HEK293 (cell line): ENCODE results near the gene MYO7B.

Experiments
- CTCF ChIA-PET: fragments of 350-600 bp; formaldehyde crosslinking; extraction: SDS; loops from one replicate; lab custom pipeline; 2021; ENCODE audit warnings: antibody characterized with exemption; lab: Yijun Ruan, JAX
- POLR2A ChIA-PET: fragments of 300-600 bp; formaldehyde crosslinking; extraction: SDS; loops from one replicate; lab custom pipeline; 2020; ENCODE audit warnings: antibody characterized with exemption, inconsistent platforms; lab: Yijun Ruan, JAX
- H3K27ac ChIP-seq: fragments of 200-500 bp; sonication (Bioruptor generic); 2 replicates; pipeline ENCODE4 v1.5.1; 2014; ENCODE audit warnings: low read depth, low read length, control low read depth, inconsistent platforms; ENCODE audit errors: extremely low read depth
- H3K36me3 ChIP-seq, 2 experiments: fragments of 200-500 bp in 1 of 2; sonication (Bioruptor generic) in 1 of 2; 1 replicate in 1 of 2; 2 replicates in 1 of 2; pipeline ENCODE4 v1.5.1; 2014 to 2017; ENCODE audit warnings: inconsistent platforms in 2 of 2, low read length in 2 of 2; ENCODE audit not compliant: control insufficient read depth in 2 of 2, insufficient read depth in 1 of 2
- H3K4me1 ChIP-seq: fragments of 200-500 bp; sonication (Bioruptor generic); 2 replicates; pipeline ENCODE4 v1.5.1; 2014; ENCODE audit warnings: mild to moderate bottlenecking, low read length, inconsistent platforms; ENCODE audit not compliant: control insufficient read depth, insufficient read depth
- H3K4me3 ChIP-seq: 2 replicates; pipeline ENCODE4 v1.5.1; 2011; ENCODE audit warnings: low read depth, mild to moderate bottlenecking, control low read depth, low read length, moderate library complexity
- H3K9me3 ChIP-seq: fragments of 200-500 bp; sonication (Bioruptor generic); 2 replicates; pipeline ENCODE4 v1.5.1; 2014; ENCODE audit warnings: low read depth, low read length, inconsistent platforms; ENCODE audit not compliant: control insufficient read depth, insufficient read depth
- GFI1B ChIP-seq: fragments of 450-650 bp; formaldehyde crosslinking; IDR thresholded peaks from 2 replicates; pipeline ENCODE4 v1.5.1; 2016; ENCODE audit warnings: missing biosample characterization, missing genetic modification characterization
- HOXC10 ChIP-seq: sonication (generic); formaldehyde crosslinking; IDR thresholded peaks from 2 replicates; pipeline ENCODE4 v1.8.1; 2023; ENCODE audit warnings: mild to moderate bottlenecking, missing genetic modification reagents
- KLF7 ChIP-seq: fragments of 450-650 bp; formaldehyde crosslinking; IDR thresholded peaks from 2 replicates; pipeline ENCODE4 v1.5.1; 2016; ENCODE audit warnings: missing biosample characterization, missing genetic modification characterization, borderline replicate concordance
- OVOL3 ChIP-seq: fragments of 450-650 bp; formaldehyde crosslinking; IDR thresholded peaks from 2 replicates; pipeline ENCODE4 v1.5.1; 2016; ENCODE audit warnings: missing biosample characterization, missing genetic modification characterization
- SALL2 ChIP-seq: fragments of 450-650 bp; formaldehyde crosslinking; IDR thresholded peaks from 2 replicates; pipeline ENCODE4 v1.5.0; 2017; ENCODE audit warnings: missing biosample characterization, mild to moderate bottlenecking, missing genetic modification characterization, borderline replicate concordance
- SCRT1 ChIP-seq: fragments of 450-650 bp; formaldehyde crosslinking; IDR thresholded peaks from 2 replicates; pipeline ENCODE4 v1.5.1; 2016; ENCODE audit warnings: missing biosample characterization, missing genetic modification characterization, borderline replicate concordance
- ZBTB21 ChIP-seq: fragments of 450-650 bp; formaldehyde crosslinking; IDR thresholded peaks from 2 replicates; pipeline ENCODE4 v1.5.1; 2017; ENCODE audit warnings: missing biosample characterization, missing genetic modification characterization
- ZIC2 ChIP-seq: fragments of 450-650 bp; formaldehyde crosslinking; IDR thresholded peaks from 2 replicates; pipeline ENCODE4 v1.5.1; 2016; ENCODE audit warnings: missing biosample characterization, missing genetic modification characterization
- ZNF112 ChIP-seq: fragments of 450-650 bp; formaldehyde crosslinking; IDR thresholded peaks from 2 replicates; pipeline ENCODE4 v1.5.0; 2017; ENCODE audit warnings: missing biosample characterization, missing genetic modification characterization
- ZNF133 ChIP-seq: fragments of 450-650 bp; formaldehyde crosslinking; IDR thresholded peaks from 2 replicates; pipeline ENCODE4 v1.5.1; 2016; ENCODE audit warnings: missing biosample characterization, missing genetic modification characterization
- ZNF214 ChIP-seq: fragments of 450-650 bp; formaldehyde crosslinking; IDR thresholded peaks from 2 replicates; pipeline ENCODE4 v1.5.1; 2017; ENCODE audit warnings: missing biosample characterization, mild to moderate bottlenecking, missing genetic modification characterization, borderline replicate concordance
- ZNF302 ChIP-seq: fragments of 450-650 bp; formaldehyde crosslinking; IDR thresholded peaks from 2 replicates; pipeline ENCODE4 v1.5.1; 2016; ENCODE audit warnings: missing biosample characterization, missing genetic modification characterization, low read depth
- ZNF544 ChIP-seq: fragments of 450-650 bp; formaldehyde crosslinking; IDR thresholded peaks from 2 replicates; pipeline ENCODE4 v1.5.0; 2017; ENCODE audit warnings: missing biosample characterization, missing genetic modification characterization
- ZNF571 ChIP-seq: fragments of 450-650 bp; formaldehyde crosslinking; IDR thresholded peaks from 2 replicates; pipeline ENCODE4 v1.5.0; 2017; ENCODE audit warnings: missing biosample characterization, missing genetic modification characterization
- ZNF600 ChIP-seq: fragments of 450-650 bp; formaldehyde crosslinking; IDR thresholded peaks from 2 replicates; pipeline ENCODE4 v1.5.1; 2016; ENCODE audit warnings: missing biosample characterization, missing genetic modification characterization
- ZNF610 ChIP-seq: fragments of 450-650 bp; formaldehyde crosslinking; IDR thresholded peaks from 2 replicates; pipeline ENCODE4 v1.5.1; 2016; ENCODE audit warnings: missing biosample characterization, missing genetic modification characterization, borderline replicate concordance
- ZNF76 ChIP-seq: fragments of 450-650 bp; formaldehyde crosslinking; IDR thresholded peaks from 2 replicates; pipeline ENCODE4; 2016; ENCODE audit warnings: low read depth, missing biosample characterization, missing genetic modification characterization, borderline replicate concordance
- ZSCAN30 ChIP-seq: fragments of 450-650 bp; IDR thresholded peaks from 2 replicates; pipeline ENCODE4 v1.5.1; 2018; ENCODE audit warnings: missing biosample characterization, mild to moderate bottlenecking, missing genetic modification characterization, moderate library complexity
- TF ChIP-seq, protein P1 (sequence below): fragments of 450-650 bp; formaldehyde crosslinking; IDR thresholded peaks from 2 replicates; pipeline ENCODE4 v1.5.1; 2016; ENCODE audit warnings: missing biosample characterization, missing genetic modification characterization, borderline replicate concordance
- TF ChIP-seq, protein P2 (sequence below): fragments of 450-650 bp; formaldehyde crosslinking; IDR thresholded peaks from 2 replicates; pipeline ENCODE4 v1.5.1; 2017; ENCODE audit warnings: missing biosample characterization, missing genetic modification characterization
- TF ChIP-seq, protein P3 (sequence below): fragments of 450-650 bp; formaldehyde crosslinking; IDR thresholded peaks from 2 replicates; pipeline ENCODE4 v1.5.1; 2016; ENCODE audit warnings: missing biosample characterization, missing genetic modification characterization
- TF ChIP-seq, protein P4 (sequence below): fragments of 450-650 bp; formaldehyde crosslinking; IDR thresholded peaks from 2 replicates; pipeline ENCODE4 v1.5.0; 2017; ENCODE audit warnings: missing biosample characterization, missing genetic modification characterization, borderline replicate concordance

The MYO7B gene

DNA sequence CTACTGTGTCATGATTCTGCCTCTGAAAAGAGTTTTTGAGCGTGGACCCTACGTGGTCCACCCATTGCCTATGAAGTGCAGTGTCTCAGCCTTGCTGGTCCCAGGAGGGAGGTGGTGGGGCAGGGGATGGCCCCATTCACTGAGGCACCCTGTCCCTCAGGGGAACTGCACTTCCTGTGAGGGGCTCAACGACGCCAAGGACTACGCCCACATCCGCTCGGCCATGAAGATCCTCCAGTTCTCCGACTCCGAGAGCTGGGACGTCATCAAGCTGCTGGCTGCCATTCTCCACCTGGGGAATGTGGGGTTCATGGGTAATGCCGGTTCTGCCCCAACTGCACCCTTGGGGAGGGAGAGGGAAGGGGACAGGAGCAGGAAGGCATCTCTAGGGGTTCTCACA, 42.5 kb downstream of the MYO7B start:
- ChIA-PET POLR2A (no interaction called here), CTCF (interaction anchor here (0.8 to 1.0 kb wide), 2 partner anchors 13 to 30 kb away, joined by 3 to 4 read pairs; no protein-coding TSS in a partner anchor)
- TF ChIP-seq, protein P1, sequence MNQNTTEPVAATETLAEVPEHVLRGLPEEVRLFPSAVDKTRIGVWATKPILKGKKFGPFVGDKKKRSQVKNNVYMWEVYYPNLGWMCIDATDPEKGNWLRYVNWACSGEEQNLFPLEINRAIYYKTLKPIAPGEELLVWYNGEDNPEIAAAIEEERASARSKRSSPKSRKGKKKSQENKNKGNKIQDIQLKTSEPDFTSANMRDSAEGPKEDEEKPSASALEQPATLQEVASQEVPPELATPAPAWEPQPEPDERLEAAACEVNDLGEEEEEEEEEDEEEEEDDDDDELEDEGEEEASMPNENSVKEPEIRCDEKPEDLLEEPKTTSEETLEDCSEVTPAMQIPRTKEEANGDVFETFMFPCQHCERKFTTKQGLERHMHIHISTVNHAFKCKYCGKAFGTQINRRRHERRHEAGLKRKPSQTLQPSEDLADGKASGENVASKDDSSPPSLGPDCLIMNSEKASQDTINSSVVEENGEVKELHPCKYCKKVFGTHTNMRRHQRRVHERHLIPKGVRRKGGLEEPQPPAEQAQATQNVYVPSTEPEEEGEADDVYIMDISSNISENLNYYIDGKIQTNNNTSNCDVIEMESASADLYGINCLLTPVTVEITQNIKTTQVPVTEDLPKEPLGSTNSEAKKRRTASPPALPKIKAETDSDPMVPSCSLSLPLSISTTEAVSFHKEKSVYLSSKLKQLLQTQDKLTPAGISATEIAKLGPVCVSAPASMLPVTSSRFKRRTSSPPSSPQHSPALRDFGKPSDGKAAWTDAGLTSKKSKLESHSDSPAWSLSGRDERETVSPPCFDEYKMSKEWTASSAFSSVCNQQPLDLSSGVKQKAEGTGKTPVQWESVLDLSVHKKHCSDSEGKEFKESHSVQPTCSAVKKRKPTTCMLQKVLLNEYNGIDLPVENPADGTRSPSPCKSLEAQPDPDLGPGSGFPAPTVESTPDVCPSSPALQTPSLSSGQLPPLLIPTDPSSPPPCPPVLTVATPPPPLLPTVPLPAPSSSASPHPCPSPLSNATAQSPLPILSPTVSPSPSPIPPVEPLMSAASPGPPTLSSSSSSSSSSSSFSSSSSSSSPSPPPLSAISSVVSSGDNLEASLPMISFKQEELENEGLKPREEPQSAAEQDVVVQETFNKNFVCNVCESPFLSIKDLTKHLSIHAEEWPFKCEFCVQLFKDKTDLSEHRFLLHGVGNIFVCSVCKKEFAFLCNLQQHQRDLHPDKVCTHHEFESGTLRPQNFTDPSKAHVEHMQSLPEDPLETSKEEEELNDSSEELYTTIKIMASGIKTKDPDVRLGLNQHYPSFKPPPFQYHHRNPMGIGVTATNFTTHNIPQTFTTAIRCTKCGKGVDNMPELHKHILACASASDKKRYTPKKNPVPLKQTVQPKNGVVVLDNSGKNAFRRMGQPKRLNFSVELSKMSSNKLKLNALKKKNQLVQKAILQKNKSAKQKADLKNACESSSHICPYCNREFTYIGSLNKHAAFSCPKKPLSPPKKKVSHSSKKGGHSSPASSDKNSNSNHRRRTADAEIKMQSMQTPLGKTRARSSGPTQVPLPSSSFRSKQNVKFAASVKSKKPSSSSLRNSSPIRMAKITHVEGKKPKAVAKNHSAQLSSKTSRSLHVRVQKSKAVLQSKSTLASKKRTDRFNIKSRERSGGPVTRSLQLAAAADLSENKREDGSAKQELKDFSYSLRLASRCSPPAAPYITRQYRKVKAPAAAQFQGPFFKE (tag by site-specific recombination), result no peak
- TF ChIP-seq, protein P2, sequence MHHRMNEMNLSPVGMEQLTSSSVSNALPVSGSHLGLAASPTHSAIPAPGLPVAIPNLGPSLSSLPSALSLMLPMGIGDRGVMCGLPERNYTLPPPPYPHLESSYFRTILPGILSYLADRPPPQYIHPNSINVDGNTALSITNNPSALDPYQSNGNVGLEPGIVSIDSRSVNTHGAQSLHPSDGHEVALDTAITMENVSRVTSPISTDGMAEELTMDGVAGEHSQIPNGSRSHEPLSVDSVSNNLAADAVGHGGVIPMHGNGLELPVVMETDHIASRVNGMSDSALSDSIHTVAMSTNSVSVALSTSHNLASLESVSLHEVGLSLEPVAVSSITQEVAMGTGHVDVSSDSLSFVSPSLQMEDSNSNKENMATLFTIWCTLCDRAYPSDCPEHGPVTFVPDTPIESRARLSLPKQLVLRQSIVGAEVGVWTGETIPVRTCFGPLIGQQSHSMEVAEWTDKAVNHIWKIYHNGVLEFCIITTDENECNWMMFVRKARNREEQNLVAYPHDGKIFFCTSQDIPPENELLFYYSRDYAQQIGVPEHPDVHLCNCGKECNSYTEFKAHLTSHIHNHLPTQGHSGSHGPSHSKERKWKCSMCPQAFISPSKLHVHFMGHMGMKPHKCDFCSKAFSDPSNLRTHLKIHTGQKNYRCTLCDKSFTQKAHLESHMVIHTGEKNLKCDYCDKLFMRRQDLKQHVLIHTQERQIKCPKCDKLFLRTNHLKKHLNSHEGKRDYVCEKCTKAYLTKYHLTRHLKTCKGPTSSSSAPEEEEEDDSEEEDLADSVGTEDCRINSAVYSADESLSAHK, result no peak
- TF ChIP-seq ZBTB21 (tag by site-specific recombination), result no peak
- TF ChIP-seq OVOL3 (tag by site-specific recombination), result no peak
- no peak for TF ChIP-seq ZNF133 (tag by site-specific recombination)
- TF ChIP-seq, protein P3, sequence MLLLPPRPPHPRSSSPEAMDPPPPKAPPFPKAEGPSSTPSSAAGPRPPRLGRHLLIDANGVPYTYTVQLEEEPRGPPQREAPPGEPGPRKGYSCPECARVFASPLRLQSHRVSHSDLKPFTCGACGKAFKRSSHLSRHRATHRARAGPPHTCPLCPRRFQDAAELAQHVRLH (tag by site-specific recombination), result no peak
- no peak for TF ChIP-seq ZNF214 (tag by site-specific recombination)
- TF ChIP-seq GFI1B (tag by site-specific recombination), result no peak
- no peak for TF ChIP-seq ZNF544
- no peak for TF ChIP-seq ZNF112 (tag by site-specific recombination)
- TF ChIP-seq ZIC2 (tag by site-specific recombination), result no peak
- no peak for TF ChIP-seq ZSCAN30 (tag by site-specific recombination)
- TF ChIP-seq ZNF302 (tag by site-specific recombination), result no peak
- TF ChIP-seq HOXC10 (CRISPR knock-in tag), result no peak
- TF ChIP-seq SALL2 (tag by site-specific recombination), result no peak
- TF ChIP-seq ZNF571 (tag by site-specific recombination), result no peak
- TF ChIP-seq ZNF76 (tag by site-specific recombination), result no peak
- no peak for TF ChIP-seq SCRT1 (tag by site-specific recombination)
- no peaks in the 10 kb centered on the region for H3K9me3 ChIP-seq
- no peaks in the 10 kb centered on the region for H3K36me3 ChIP-seq
- no peak overlapping the region for H3K27ac ChIP-seq
- H3K4me1 ChIP-seq, result no peaks in the 10 kb centered on the region
- H3K4me3 ChIP-seq, result no peak overlapping the region

DNA sequence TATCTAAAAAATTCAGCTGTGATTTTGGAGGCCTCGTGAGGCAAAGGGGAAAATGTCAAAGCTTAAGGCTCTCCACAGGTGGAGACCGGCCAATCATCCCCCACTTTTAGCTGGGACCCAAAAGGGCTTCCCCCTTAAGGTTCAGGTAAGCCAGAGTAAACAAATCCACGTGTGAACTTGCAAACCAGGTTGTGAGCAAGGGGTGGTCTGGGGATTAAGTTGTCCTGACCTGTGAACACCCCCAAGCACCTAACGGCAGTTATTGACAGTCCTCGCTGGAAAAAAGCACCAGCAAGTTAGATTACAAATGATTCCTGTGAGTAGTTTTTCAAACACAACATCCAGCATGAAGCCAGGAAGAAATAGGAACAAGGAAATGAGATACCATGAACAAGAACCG, 42.9 kb downstream of the MYO7B start:
- no peak overlapping the region for H3K4me3 ChIP-seq
- ChIA-PET POLR2A (no interaction called here), CTCF (interaction anchor here (0.8 to 1.0 kb wide), 2 partner anchors 13 to 29 kb away, joined by 3 to 4 read pairs; no protein-coding TSS in a partner anchor)
- no peaks in the 10 kb centered on the region for H3K4me1 ChIP-seq
- H3K9me3 ChIP-seq, result no peaks in the 10 kb centered on the region
- TF ChIP-seq ZNF610 (tag by site-specific recombination) (no peak), ZNF600 (tag by site-specific recombination) (no peak), KLF7 (tag by site-specific recombination) (no peak)
- TF ChIP-seq, protein P4, sequence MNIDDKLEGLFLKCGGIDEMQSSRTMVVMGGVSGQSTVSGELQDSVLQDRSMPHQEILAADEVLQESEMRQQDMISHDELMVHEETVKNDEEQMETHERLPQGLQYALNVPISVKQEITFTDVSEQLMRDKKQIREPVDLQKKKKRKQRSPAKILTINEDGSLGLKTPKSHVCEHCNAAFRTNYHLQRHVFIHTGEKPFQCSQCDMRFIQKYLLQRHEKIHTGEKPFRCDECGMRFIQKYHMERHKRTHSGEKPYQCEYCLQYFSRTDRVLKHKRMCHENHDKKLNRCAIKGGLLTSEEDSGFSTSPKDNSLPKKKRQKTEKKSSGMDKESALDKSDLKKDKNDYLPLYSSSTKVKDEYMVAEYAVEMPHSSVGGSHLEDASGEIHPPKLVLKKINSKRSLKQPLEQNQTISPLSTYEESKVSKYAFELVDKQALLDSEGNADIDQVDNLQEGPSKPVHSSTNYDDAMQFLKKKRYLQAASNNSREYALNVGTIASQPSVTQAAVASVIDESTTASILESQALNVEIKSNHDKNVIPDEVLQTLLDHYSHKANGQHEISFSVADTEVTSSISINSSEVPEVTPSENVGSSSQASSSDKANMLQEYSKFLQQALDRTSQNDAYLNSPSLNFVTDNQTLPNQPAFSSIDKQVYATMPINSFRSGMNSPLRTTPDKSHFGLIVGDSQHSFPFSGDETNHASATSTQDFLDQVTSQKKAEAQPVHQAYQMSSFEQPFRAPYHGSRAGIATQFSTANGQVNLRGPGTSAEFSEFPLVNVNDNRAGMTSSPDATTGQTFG, result no peak
- no peaks in the 10 kb centered on the region for H3K36me3 ChIP-seq
- H3K27ac ChIP-seq, result no peak overlapping the region
